GM21447 (cell line): ENCODE data around the gene DLAT.
"Not testable (repeated sequence)": the region's sequence is repeated elsewhere in the genome, so short reads cannot be mapped to it uniquely, and the experiment has no call there.

ENCODE experiments used
- ATAC-seq: cut with Tn5 transposase; IDR thresholded peaks from one replicate; pipeline ENCODE4 v1.9.1; 2021; ENCODE audit not compliant: unreplicated experiment

The DLAT gene

GRCh38 chr11:112004389-112004788, 20.8 kb upstream of the DLAT start:
- peak; percentile 94 for ATAC-seq

GRCh38 chr11:112005422-112006094, 19.6 kb upstream of the DLAT start:
- no peak for ATAC-seq

- ATAC-seq = not testable (repeated sequence)
These were observed 19.1 kb upstream of the DLAT start for GRCh38 chr11:112006095-112006441.

- ATAC-seq = not testable (repeated sequence)
These were observed 13.8 kb upstream of the DLAT start for GRCh38 chr11:112011451-112011850.

- ATAC-seq = no peak
These were observed 12.3 kb upstream of the DLAT start for GRCh38 chr11:112012874-112013273.

GRCh38 chr11:112013497-112014164, 11.6 kb upstream of the DLAT start:
- ATAC-seq = no peak

- ATAC-seq = peak; percentile 83
These were observed 9.0 kb upstream of the DLAT start for GRCh38 chr11:112016088-112016764.

- peak; percentile 47 for ATAC-seq
These were observed 8.3 kb upstream of the DLAT start for GRCh38 chr11:112016765-112017376.

- no peak for ATAC-seq
These were observed 7.7 kb upstream of the DLAT start for GRCh38 chr11:112017538-112017937.

- ATAC-seq = no peak
These were observed 6.1 kb upstream of the DLAT start for GRCh38 chr11:112019066-112019465.

GRCh38 chr11:112023104-112023503, 2.1 kb upstream of the DLAT start:
- ATAC-seq = no peak

- peak; percentile 44 for ATAC-seq
These were observed 933 bp upstream of the DLAT start for GRCh38 chr11:112024178-112024772.

- no peak for ATAC-seq
These were observed 499 bp downstream of the DLAT start for GRCh38 chr11:112025707-112026106.

GRCh38 chr11:112026784-112027410, 1.7 kb downstream of the DLAT start:
- ATAC-seq = not testable (repeated sequence)

- no peak for ATAC-seq
These were observed 4.3 kb downstream of the DLAT start for GRCh38 chr11:112029460-112029859.

GRCh38 chr11:112033902-112034301, 8.7 kb downstream of the DLAT start:
- no peak for ATAC-seq

- no peak for ATAC-seq
These were observed 12.3 kb downstream of the DLAT start for GRCh38 chr11:112037527-112037926.

GRCh38 chr11:112042161-112042960, 17.2 kb downstream of the DLAT start:
- ATAC-seq = no peak

GRCh38 chr11:112042961-112043304, 17.7 kb downstream of the DLAT start:
- ATAC-seq = no peak

- no peak for ATAC-seq
These were observed 19.8 kb downstream of the DLAT start for GRCh38 chr11:112044961-112045360.
